Naive B cell (primary cell): ENCODE data around the gene NBPF4. TPM values are rescaled to one million over a fixed set of nuclear protein-coding genes. Genes with fewer than 3 reads are reported as not detected.

Source experiments
- polyA plus RNA-seq, 6 donors: library from polyadenylated mRNA; unstranded; fragments of 300-500 nt; fragmentation: Illumina TruSeq; gene quantifications; one replicate each; pipeline ENCODE4 v1.2.3, GENCODE V29; 2021; ENCODE audit warnings: low read depth in 6 of 6

Gene NBPF4
- polyA plus RNA-seq, 6 donors from 2014 or later, result not detected

Other genes with a start within 250 kb of the NBPF4 start
- gene SLC25A24, start 43.7 kb downstream of the NBPF4 start, polyA plus RNA-seq, result 10 to 100 TPM; 21.5 to 25.9 (median 24.0) TPM
- gene NBPF6, start 206.3 kb upstream of the NBPF4 start, polyA plus RNA-seq, result not detected